ENCODE data around the gene NT5C3B.
"Not testable (repeated sequence)": the region's sequence is repeated elsewhere in the genome, so short reads cannot be mapped to it uniquely, and the experiment has no call there.

NT5C3B gene

DNA sequence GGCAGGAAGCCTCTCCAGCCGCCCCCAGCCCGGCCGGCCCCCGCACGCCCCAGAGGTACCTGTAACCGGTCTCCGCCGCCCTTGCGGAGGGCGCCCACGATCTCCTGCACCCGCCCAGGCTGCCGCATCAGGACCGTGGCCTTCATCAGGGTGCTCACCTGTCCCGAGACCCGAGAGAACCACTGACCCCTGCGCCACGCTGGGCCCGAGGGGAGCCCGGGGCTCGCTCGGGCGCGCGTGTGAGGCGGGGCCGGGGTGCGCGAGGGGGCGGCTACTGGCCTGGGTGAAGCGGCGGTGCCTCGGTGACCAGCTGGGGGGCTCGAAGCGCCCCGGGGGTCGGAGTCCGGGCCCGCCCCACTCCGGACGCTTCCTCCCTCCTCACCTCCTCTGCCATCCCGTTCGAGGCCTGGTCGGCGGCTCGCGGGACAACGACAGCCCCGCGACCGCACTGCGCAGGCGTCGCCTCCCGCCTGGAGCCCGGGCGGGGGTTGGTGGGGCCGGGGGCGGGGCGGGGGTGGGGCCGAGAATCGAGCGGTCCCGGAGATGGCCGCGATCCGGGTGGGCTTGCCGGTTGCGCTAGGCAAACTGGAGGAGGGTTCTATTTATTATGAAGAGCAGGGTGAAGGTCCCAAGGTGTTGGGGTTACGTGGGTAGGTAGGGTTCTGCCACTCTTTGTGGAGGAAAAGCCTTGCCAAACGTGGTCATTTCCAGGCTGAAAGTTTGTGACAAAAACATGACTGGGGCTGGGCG is at the start of gene NT5C3B:
Gene NT5C3B (minus strand): TSS at position 433 of the 750 bp plus-strand sequence. CDS start 39 bp downstream, at position 394.
- DNase-seq: peak; percentile 76

DNA sequence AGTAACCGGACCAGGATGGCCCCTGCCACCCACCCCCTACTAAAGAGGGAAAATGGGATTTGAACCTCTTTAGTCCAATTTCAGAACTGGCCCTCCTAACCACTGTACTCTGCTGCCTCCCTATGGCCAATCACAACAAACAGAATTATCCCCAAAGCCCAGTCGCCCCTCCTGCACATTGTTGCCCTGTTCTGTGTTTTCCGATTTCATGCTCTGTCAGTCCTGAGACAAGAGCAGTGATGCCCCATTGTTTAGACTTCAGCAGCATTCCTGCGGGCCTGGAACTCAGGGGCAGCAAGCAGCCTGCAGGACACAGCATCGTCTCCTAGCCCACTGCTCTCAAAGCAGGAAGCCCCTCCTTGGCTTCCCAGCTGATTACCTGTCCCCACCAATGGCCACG is 49.7 kb upstream of the NT5C3B start:
- no peak for DNase-seq

DNA sequence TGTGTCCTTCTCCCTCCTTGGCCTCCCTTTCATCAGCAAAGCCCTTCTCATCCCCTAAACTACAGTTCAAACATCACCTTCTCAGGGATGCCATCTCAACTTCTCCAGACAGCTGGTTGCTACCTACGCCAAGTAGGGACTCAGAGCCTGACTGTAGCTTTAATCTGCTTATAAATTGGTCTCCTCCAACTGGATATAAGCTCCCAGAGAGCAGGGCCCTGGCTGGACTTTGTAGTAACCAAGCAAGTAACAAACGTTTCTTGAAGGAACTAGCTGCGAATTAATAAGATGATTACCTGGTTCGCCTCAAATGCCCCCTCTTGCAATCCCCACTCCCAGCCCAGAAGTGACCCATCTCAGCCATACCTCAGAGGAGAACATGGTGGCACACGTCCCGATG is 46.7 kb upstream of the NT5C3B start:
- DNase-seq: no peak

DNA sequence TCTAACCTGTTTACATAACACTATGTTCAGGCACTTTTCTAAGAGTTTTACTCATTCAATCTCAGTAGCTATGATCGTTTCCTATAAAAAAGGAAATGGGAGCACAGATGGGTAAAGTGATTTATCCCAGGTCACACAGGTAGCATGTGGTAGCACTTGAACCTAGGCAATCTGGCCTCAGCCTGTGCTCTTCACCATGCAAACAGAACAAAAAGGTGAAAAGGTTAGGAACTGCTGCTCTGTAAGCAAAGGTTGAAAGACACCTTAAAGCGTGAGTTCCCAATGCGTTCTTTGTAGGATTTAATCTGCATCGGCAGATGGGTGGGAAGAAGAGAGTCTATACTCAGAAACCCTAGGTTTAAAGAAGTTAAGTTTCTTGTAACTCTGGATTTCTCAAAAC is 44.1 kb upstream of the NT5C3B start:
- DNase-seq: no peak

DNA sequence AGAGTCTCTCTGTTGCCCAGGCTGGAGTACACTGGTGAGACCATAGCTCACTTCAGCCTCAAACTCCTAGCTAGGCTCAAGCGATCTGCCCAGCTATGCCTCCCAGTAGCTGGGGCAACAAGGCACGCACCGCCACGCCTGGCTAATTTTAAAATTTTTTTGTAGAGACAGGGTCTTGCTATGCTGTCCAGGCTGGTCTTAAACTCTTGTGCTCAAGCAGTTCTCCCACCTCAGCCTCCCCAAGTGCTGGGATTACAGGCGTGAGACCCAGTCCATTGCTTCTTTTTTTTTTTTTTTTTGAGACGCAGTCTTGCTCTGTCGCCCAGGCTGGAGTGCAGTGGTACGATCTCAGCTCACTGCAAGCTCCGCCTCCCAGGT is 38.2 kb upstream of the NT5C3B start:
- DNase-seq: not testable (repeated sequence)

DNA sequence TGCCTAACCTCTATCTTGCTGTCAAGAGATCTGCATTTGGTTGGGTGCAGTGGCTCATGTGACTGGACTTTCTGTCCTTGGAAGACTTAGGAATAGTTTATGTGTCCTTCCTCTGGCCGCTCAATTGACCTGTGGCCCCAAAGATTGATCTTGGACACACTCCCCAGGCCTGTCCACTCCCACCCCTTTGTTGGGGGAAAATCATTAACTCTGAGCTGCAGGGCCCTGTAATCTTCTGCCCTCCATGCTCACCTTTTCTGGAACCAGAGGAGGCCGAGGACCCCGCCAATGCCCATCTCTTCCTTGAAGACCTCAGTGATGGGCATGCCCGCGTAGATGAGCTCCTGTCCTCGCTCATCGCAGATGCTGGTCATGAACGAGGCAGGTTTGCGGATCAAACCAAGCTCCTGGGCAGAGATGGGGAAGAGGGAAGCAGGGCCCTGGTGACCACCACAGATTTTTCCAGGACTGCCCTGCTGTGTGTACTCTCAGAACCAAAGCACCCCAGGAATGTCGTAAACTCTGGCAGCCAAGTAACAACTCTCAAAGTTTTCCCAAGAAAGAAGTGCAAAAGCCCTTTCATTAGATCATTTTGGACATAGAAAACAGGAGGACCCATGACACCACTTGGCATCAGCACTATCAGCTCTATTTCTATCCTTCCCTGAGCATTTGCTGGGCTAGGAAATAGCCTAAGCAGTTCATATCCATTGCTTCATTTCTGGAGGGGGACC is 37.7 kb upstream of the NT5C3B start:
- no peak for DNase-seq

DNA sequence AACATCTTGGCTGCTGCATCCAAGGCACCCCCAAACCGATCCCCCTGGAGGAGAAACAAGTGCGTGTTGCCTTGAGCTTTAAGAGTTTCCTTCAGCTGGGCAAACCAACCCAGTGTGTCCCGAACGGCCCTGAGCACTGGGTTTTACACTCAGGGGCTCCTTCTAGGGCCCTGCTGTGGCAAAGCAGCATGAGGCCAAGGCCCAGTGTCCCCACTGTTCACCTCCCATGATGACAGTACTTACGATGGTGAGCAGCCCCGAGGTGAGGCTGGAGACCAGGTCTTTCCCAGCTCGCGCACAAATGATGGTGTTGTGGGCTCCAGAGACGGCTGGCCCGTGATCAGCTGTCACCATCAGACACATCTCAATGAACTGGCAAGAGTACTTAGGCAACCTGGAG is 35.8 kb upstream of the NT5C3B start:
- DNase-seq: no peak

DNA sequence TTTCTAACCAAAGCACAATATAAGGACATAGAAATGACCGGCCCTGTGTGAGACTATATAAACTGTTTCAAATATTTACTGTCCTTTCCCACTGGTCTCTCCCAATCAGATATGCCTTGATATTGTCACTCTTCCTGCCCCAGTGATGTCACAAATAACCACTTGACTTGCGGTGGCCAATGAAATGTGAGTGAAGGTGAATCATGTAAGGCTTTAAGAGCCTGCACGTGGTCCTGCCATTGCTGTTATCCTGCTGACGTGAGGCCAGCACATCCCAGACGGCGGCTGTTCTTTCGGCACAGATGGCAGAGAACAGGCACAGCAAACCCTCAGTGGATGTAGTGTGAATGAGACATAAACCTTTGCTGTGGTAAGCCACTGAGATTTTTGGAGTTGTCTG is 34.6 kb upstream of the NT5C3B start:
- no peak for DNase-seq

DNA sequence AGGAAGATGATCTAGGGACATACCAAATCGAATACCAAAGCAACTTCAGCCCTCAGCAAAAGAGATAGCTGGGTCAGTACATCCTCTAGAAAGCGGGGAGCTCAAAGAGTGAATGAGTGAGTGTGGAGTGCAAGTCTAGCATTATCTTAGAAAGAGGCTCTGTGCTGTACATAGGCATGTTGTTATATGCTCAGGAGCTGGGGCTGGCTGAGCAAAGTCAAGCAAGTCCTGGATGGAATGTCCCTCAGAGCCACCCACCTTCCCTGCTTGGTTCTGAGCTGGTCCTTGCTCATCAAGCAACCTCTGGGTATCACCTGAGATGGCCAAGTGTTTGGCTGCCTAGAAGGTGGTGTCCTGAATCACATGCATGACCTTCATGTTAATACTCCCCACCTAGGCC is 34.1 kb upstream of the NT5C3B start:
- DNase-seq: no peak

DNA sequence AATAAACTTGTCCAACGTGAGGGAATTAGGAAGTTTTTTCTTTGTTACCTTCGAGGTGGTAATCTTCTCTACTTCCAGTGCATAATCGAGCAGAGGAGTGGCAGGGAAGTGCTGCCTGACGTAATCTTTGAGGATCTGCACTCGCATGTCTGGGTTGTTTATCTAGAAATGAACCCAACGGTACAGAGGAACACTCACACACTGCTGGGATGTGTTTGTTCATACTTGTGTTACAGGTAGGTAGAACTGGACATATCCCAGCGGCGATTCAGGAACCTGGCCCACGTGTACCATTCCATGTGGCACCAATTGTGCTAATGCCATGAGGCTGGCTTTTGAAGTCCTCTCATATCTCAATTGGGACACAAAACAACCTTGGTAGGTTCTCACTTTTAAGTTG is 33.4 kb upstream of the NT5C3B start:
- no peak for DNase-seq

DNA sequence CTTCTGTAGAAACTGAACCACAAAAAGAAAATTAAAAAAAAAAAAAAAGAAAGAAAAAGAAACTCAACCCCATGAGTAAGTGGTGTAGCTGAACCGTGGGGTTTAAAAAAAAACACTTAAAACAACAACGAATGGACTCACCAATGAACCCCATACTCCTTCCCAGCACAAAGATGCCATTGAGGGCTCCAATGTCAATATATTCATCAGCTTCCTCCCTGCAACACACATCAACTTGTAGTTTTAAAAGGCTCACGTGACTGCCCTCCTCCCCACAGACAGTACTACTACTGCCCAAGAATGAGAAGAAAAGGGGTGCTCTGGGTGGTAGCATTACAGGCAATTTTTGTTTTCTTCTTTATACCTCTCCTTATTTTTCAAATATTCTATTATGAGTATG is 32.5 kb upstream of the NT5C3B start:
- DNase-seq: peak; percentile 14

DNA sequence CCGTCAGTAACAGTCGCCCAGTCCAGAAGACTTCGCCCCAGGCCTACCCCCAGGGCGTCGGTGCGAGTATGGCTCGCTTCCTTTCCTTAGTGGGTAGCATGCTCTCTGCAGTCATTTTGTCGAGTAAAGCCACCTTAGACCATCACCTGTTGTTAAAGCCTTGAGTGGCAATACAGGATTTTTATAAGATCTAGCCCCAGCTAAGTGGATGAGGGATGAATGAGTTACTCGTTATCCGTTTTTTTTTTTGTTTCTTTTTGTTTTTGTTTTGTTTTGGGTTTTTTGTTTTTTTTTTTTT is 29.5 kb upstream of the NT5C3B start:
- DNase-seq: no peak

DNA sequence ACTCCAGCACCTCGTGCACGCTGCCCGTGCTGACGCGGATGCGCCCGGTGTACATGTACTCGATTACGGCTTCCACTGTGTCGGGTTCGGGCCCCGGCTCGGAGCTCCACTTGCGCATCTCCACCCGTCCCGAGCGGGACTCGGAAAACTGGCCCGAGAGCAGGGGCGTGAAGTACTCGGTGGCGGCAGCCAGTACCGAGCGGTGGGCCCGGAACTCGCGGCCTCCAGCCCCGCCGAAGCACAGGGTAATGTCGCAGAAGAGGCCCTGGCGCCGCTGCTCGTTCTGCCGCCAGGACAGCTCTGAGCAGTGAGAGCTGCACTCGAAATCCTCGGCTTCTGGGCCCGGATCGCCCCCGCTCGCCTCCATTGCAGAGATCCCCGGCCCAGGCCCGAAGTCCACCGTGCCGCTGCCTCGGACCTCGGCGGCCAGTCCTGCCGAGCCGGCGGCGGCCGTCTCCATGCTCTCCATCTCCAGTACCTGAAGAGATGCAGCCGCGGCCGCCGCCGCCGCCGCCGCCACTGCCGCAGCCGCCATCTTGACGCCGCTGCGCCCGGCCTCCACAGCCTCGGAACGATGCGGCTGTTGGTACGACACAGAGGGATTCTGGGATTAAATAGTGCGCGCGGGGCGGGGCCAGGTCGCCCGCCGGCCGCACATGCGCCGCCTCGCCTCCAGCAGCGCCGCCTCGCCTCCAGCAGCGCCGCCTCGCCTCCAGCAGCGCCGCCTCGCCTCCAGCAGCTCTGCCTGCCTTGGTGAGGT is 29.0 kb upstream of the NT5C3B start, which contains the start of gene KLHL11:
Gene KLHL11 (minus strand): TSS at position 588 of the 760 bp plus-strand sequence. CDS start 53 bp downstream, at position 535.
- DNase-seq: peak; percentile 93

DNA sequence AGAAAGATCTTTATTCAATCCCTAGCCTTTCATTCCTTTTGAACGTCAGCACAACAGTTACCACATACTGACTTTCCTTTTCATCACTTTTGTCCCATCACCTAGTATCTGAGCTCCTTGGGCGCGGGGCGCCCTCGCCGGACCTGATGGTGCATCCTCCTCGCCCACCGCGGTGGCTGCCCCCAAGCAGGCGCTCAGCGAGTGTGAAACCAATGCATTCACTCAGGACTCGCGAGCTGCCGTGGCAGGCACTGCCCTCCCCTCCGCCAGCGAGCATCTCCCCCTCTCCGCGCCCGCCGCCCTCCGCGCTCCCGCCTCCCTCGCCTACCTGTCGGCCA is 28.4 kb upstream of the NT5C3B start:
- no peak for DNase-seq

DNA sequence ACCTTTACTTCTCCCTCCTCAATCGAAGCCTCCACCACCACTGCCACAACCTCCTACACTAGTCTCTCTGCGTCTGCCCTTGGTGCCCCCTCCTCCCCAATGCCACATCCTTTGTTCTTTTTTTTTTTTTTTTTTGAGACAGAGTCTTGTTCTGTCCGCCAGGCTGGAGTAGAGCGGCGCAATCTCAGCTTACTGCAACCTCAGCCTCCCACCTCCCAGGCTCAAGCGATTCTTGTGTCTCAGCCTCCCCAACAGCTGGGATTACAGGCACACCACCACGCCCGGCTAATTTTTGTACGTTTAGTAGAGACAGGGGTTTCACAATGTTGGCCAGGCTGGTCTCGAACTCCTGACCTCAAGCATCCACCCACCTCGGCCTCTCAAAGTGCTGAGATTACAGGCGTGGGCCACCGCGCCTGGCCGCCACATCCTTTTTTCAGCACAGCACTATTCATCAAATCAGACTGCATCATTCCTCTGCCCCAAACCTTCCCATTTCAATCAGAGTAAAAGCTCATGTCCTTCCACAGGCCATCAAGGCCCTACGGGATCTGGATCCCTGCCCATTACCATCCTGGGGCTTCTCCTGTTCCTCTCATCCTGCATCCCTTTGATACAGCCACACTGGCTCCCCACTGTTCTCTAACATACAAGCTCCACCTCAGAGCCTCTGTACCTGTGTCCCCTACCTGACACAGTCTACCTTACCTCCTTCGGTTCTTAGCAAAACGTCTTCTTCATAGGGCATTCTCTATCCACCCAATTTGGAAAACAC is 27.2 kb upstream of the NT5C3B start:
- peak; percentile 44 for DNase-seq

DNA sequence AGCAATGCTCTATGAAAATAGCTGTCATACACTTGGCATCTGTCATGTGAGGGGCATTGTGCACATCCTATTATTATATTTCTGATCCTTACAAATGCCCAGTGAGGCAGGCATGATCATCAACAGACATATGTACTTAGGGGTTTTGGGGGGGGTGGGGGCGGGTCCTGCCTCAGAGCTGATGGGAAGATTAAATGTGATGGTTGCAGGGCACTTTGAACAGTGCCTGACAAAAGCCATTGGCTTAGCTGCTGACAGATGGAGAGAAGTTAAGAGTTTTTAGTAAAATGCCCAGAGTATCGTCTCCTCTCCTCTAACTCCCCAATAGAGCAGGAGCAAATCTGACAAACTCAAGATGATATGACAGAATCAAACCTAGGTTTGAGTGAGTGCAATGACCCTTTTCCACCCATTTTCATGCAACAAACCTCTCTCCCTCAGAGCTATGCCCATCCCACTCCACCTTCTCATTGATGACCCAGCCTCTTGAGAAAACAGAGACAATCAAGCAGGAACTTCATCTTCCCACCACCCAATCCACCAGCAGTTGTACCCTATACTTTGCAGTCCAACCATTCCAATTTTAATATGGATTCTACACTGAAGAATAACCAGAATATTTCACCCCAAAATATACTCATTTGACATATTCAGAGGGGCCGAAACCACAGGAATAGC is 24.4 kb upstream of the NT5C3B start:
- no peak for DNase-seq

DNA sequence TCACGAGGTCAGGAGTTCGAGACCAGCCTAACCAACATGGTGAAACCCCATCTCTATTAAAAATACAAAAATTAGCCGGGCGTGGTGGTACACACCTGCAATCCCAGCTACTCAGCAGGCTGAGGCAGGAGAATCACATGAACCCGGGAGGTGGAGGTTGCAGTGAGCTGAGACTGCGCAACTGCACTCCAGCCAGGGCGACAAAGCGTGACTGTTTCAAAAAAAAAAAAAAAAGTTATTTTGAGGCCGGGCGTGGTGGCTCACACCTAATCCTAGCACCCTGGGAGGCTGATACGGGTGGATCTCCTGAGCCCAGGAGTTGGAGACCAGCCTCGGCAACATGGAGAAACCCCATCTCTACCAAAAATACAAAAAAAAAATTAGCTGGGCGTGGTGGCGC is 15.3 kb upstream of the NT5C3B start:
- not testable (repeated sequence) for DNase-seq

DNA sequence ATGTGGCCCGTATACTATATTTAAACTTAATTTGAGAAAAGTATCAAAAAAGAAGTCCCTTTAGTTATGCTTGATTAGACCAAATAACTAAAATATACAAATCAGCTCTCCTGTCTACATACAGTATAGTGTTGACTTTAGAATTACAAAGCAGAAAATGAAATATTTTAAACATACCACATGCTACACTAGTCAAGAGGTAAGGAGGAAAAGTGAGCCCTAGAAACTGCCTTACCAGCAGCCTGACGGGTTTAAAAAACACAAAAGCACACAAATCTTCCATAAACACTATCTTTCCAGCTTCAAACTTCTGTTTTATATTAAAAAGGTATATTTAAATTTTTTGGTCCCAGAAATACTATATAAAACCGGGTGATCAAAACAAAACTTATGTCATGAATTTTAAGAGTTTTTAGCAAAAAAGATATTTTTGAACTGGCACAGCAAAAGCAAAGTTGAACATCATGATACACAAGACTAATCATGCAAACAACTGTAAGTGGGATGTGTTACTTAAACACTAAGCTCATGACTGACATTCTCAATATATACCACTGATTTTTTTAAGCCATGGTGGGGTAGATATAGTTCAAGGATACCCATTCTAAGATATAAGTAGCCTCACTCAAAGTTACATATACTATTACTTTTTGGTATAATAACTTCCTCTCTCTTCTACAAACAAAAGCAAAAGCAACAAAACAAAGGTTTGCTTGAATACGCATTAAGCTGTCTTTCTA is 13.4 kb upstream of the NT5C3B start:
- no peak for DNase-seq

DNA sequence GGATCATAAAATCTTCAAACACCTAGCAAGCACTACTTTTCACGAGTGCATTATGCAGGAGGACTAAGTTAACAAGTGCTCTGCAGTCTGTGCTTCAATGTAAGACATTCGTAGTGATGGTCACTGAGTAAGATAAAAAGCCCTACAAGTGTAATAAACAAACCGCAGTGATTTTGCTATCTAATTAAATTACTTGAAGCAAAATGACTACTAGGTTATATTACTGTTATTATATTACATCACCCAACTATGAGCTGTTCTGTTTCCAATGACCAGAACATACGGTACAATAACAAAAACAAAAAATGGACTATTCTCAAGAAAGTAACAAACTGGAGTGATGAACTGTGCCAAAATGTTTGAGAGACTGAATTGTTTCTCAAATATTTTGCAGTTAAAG is 12.8 kb upstream of the NT5C3B start:
- DNase-seq: no peak

DNA sequence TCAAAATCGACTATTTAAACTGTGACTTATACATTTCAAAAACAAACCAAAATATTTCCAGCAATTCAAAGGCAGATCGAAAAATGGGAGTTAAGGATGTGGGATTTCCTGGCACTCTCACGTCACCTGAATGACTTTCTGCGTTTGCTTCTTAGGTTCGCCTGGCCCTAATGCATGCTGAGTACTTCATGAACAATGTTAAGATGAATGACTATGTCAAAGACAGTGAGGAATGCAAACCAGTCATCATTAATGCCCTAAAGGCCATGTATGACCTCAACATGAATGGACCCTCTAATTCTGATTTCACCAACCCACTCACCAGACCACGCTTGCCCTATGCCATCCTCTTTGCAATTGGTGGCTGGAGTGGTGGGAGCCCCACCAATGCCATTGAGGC is 8.9 kb upstream of the NT5C3B start:
- no peak for DNase-seq

DNA sequence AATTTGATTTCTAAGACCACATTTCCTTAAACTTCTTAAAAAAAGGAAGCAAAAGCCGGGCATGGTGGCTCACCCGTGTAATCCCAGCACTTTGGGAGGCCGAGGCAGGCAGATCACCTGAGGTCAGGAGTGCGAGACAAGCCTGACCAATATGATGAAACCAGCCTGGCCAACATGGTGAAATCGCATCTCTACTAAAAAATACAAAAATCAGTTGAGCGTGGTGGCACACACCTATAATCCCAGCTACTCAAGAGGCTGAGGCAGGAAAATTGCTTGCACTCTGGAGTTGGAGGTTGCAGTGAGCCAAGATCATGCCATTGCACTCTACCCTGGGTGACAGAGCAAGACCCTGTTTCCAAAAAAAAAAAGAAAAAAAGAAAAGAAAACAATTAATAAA is 4.7 kb upstream of the NT5C3B start:
- DNase-seq: not testable (repeated sequence)

DNA sequence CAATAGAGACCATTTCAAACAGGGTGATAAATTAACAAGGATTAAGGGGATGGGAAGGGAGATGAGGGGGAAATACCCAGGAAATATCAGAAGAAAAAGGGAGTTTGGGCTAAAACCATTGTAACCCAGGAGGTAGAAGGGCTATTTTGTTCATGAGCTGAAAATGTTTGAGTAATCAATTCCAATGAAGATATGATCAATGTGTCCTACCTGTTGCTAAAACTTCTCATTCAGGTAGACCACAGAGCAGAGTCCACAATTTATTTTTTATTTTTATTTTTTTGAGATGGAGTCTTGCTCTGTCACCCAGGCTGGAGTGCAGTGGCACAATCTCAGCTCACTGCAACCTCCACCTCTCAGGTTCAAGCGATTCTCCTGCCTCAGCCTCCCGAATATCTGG is 3.4 kb upstream of the NT5C3B start:
- not testable (repeated sequence) for DNase-seq
